Measurements from ENCODE around the gene MOGAT2.

DNA sequence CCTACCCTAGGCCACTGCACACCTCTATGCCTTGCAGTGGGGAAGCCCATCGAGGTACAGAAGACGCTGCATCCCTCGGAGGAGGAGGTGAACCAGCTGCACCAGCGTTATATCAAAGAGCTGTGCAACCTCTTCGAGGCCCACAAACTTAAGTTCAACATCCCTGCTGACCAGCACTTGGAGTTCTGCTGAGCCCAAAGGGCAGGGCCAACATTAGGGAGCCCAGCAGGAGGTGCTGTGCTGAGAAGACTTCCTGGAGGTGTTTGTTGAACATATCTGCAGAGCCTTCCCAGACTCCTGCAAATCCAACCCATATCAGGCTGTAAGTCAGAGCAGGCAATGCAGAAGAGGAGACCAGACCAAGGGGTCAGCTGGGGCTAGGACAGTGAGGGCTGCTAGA is 13.5 kb downstream of the MOGAT2 start:
- no peak for TF ChIP-seq POLR2A (IDR thresholded peaks at IDR 0.05)
- TF ChIP-seq, protein P1, sequence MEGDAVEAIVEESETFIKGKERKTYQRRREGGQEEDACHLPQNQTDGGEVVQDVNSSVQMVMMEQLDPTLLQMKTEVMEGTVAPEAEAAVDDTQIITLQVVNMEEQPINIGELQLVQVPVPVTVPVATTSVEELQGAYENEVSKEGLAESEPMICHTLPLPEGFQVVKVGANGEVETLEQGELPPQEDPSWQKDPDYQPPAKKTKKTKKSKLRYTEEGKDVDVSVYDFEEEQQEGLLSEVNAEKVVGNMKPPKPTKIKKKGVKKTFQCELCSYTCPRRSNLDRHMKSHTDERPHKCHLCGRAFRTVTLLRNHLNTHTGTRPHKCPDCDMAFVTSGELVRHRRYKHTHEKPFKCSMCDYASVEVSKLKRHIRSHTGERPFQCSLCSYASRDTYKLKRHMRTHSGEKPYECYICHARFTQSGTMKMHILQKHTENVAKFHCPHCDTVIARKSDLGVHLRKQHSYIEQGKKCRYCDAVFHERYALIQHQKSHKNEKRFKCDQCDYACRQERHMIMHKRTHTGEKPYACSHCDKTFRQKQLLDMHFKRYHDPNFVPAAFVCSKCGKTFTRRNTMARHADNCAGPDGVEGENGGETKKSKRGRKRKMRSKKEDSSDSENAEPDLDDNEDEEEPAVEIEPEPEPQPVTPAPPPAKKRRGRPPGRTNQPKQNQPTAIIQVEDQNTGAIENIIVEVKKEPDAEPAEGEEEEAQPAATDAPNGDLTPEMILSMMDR (IDR thresholded peaks at IDR 0.05) = no peak
